Lower leg skin (tissue), 4 donors: ENCODE measurements around the gene KANTR. TPM values are rescaled to one million over a fixed set of nuclear protein-coding genes. Genes with fewer than 3 reads are reported as not detected.
A peak's percentile ranks its signal among the peaks of the same experiment; 100 is the strongest.

Experiments used
- DNase-seq, 2 donors: peaks; one replicate each; pipeline ENCODE4 v3.0.0-alpha.2; 2019; ENCODE audit warnings: low spot score in 2 of 2
- H3K4me3 ChIP-seq: fragments of 200-600 bp; sonication (generic); 2 replicates; pipeline ENCODE4 v1.5.1; 2017; ENCODE audit warnings: mild to moderate bottlenecking, low read depth; ENCODE audit not compliant: poor library complexity, severe bottlenecking
- POLR2A ChIP-seq, 2 donors: fragments of 450-650 bp; IDR thresholded peaks; one replicate each; pipeline ENCODE4 v1.6.1; 2016 to 2017; ENCODE audit warnings: antibody characterized with exemption in 2 of 2, mild to moderate bottlenecking in 1 of 2, moderate library complexity in 1 of 2
- WGBS, 2 donors: methylation state at CpG; one replicate each; pipeline ENCODE4 v1.1.5; 2018; 5-methylcytosine and 5-hydroxymethylcytosine counted together
- intact Hi-C: fragments of 100-400 bp; cut with DNase I; formaldehyde crosslinking; loops from one replicate; pipeline ENCODE4 v1.15.0; 2023; ENCODE audit warnings: low total_unique reads
- total RNA-seq, 4 donors: library from RNA; depleted of rRNA; stranded (reverse); fragments of >200 nt; gene quantifications; one replicate each; pipeline ENCODE4 v1.1.0, GENCODE V29; 2016
- TF ChIP-seq, protein P1 (sequence below), 3 donors: fragments of 450-650 bp; IDR thresholded peaks; one replicate each; pipeline ENCODE4 v1.5.1; 2016; ENCODE audit warnings: antibody characterized with exemption in 3 of 3, mild to moderate bottlenecking in 3 of 3, moderate library complexity in 2 of 3

The KANTR gene
- total RNA-seq, 4 donors from 2014 or later, result 12.5 to 28.1 (median 21.8) TPM

DNA sequence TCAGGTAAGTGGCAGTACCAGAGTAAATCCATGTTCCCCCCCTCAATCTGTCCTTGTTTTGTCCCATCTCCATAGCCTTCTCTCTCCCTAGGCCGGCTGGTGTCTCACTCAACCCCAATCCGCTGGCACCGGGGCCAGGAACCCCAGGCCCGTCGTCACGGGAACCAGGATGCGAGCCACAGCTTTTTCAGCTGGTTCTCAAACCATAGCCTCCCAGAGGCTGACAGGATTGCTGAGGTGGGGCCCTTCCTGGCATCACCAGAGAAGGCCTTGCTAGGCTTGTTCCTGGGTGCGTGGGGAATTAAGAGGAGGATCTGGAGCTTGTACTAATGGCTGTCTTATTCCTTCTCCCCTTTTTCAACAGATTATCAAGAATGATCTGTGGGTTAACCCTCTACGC, 9.1 kb upstream of the KANTR start:
- WGBS, 2 donors, result 84 to 93% methylated on average over 9 of the region's 9 CpGs
- intact Hi-C loops, result no loop called here
- DNase-seq, result no peak
- no peak for TF ChIP-seq POLR2A (IDR thresholded peaks at IDR 0.05)
- TF ChIP-seq, protein P1, sequence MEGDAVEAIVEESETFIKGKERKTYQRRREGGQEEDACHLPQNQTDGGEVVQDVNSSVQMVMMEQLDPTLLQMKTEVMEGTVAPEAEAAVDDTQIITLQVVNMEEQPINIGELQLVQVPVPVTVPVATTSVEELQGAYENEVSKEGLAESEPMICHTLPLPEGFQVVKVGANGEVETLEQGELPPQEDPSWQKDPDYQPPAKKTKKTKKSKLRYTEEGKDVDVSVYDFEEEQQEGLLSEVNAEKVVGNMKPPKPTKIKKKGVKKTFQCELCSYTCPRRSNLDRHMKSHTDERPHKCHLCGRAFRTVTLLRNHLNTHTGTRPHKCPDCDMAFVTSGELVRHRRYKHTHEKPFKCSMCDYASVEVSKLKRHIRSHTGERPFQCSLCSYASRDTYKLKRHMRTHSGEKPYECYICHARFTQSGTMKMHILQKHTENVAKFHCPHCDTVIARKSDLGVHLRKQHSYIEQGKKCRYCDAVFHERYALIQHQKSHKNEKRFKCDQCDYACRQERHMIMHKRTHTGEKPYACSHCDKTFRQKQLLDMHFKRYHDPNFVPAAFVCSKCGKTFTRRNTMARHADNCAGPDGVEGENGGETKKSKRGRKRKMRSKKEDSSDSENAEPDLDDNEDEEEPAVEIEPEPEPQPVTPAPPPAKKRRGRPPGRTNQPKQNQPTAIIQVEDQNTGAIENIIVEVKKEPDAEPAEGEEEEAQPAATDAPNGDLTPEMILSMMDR (IDR thresholded peaks at IDR 0.05), result no peak
- no peak overlapping the region for H3K4me3 ChIP-seq

DNA sequence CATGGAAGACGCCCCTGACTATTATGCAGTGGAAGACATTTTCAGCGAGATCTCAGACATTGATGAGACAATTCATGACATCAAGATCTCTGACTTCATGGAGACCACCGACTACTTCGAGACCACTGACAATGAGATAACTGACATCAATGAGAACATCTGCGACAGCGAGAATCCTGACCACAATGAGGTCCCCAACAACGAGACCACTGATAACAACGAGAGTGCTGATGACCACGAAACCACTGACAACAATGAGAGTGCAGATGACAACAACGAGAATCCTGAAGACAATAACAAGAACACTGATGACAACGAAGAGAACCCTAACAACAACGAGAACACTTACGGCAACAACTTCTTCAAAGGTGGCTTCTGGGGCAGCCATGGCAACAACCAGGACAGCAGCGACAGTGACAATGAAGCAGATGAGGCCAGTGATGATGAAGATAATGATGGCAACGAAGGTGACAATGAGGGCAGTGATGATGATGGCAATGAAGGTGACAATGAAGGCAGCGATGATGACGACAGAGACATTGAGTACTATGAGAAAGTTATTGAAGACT, 8.2 kb upstream of the KANTR start:
- 82 to 85% methylated on average over 17 of the region's 17 CpGs for WGBS, 2 donors

DNA sequence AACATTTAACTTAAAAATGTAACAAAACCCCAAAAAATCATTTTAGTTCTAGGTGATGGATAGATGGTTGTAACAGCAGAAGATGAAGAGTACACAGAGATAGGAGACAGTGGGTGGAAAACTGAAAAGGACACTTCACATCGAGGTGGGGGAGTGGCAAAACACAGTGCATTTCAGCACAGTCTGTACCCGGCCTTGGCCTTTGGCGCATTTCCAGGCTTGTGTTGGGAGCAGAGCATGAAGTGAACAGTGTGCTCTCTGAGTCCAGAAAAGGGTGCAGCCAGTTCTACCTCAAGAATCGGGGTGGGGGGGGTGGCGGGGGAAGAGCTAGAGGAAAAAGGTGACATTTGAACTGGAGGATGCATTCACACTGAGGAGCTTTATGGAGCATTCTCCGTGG, 7.5 kb upstream of the KANTR start:
- DNase-seq, result no peak
- no peak overlapping the region for H3K4me3 ChIP-seq
- TF ChIP-seq POLR2A (IDR thresholded peaks at IDR 0.05), result no peak
- TF ChIP-seq, protein P1 (IDR thresholded peaks at IDR 0.05), result no peak
- intact Hi-C loops, result no loop called here
- WGBS, 2 donors, result 38 to 51% methylated on average over 6 of the region's 6 CpGs

More for the DNA sequence above, 8.2 kb upstream of the KANTR start:
- no peak for DNase-seq
- intact Hi-C loops, result no loop called here
- no peak overlapping the region for H3K4me3 ChIP-seq
- TF ChIP-seq, protein P1 (IDR thresholded peaks at IDR 0.05), result no peak
- no peak for TF ChIP-seq POLR2A (IDR thresholded peaks at IDR 0.05)

GRCh38 chrX:53087388-53087831, 6.5 kb upstream of the KANTR start:
- intact Hi-C loops, result no loop called here
- 62 to 72% methylated on average over 3 of the region's 3 CpGs for WGBS, 2 donors
- no peak overlapping the region for H3K4me3 ChIP-seq
- DNase-seq, result no peak
- TF ChIP-seq, protein P1 (IDR thresholded peaks at IDR 0.05), result no peak
- TF ChIP-seq POLR2A (IDR thresholded peaks at IDR 0.05), result no peak

GRCh38 chrX:53088136-53088974, 5.6 kb upstream of the KANTR start:
- DNase-seq, result peak; percentile 69 to 95
- TF ChIP-seq, protein P1 (IDR thresholded peaks at IDR 0.05), result no peak
- TF ChIP-seq POLR2A (IDR thresholded peaks at IDR 0.05), result no peak
- intact Hi-C loops, result no loop called here
- 22 to 45% methylated on average over 39 to 51 of the region's 51 CpGs for WGBS, 2 donors
- H3K4me3 ChIP-seq, result no peak overlapping the region
